SU-DHL-6 (cell line): ENCODE measurements around the gene CNTN4.

Experiments
- CTCF ChIP-seq: fragments of 200-600 bp; sonication (generic); IDR thresholded peaks from one replicate; pipeline ENCODE4 v1.5.1; 2017; ENCODE audit warnings: antibody characterized with exemption, mild to moderate bottlenecking, low read length, moderate library complexity; ENCODE audit not compliant: insufficient read depth, poor library complexity, severe bottlenecking
- EZH2phosphoT487 ChIP-seq: fragments of 200-600 bp; sonication (generic), shearing (Covaris generic); conservative IDR thresholded peaks from 2 replicates; pipeline ENCODE4 v1.6.1; 2018; ENCODE audit warnings: mild to moderate bottlenecking, antibody characterized with exemption, low read length, moderate library complexity, mixed read lengths

- no peak for TF ChIP-seq EZH2phosphoT487
- no peak for TF ChIP-seq CTCF
These were observed 468.8 kb downstream of the CNTN4 start for GRCh38 chr3:2567451-2567850.
